Measurements from ENCODE around the gene RFX3.

DNA sequence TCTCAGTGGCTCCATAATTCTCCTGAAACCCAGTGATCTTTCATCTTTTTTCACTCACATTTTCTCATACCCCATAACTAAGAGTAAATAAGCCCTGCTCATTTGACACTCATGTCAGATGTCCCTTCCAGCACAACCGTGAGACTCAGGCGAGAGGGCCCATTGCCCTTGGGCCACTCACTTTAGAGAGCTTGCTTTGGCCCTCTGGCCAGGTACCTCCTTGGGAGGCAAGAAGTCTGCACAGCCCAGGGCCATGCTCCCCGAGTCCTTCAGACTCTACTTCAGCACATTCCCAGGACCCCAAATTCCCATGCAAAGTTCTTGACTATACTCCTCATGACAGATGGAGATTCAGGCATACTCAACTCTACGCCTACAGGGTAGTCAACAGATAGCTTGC lies 33.6 kb downstream of the RFX3 start:
- TF ChIP-seq, protein P1, sequence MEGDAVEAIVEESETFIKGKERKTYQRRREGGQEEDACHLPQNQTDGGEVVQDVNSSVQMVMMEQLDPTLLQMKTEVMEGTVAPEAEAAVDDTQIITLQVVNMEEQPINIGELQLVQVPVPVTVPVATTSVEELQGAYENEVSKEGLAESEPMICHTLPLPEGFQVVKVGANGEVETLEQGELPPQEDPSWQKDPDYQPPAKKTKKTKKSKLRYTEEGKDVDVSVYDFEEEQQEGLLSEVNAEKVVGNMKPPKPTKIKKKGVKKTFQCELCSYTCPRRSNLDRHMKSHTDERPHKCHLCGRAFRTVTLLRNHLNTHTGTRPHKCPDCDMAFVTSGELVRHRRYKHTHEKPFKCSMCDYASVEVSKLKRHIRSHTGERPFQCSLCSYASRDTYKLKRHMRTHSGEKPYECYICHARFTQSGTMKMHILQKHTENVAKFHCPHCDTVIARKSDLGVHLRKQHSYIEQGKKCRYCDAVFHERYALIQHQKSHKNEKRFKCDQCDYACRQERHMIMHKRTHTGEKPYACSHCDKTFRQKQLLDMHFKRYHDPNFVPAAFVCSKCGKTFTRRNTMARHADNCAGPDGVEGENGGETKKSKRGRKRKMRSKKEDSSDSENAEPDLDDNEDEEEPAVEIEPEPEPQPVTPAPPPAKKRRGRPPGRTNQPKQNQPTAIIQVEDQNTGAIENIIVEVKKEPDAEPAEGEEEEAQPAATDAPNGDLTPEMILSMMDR (IDR thresholded peaks at IDR 0.05; ENCODE audit: insufficient read depth, low read depth, low read length) = no peak
- TF ChIP-seq EZH2 (IDR thresholded peaks at IDR 0.05; ENCODE audit: insufficient read depth, low read length) = no peak

Measured in astrocyte (in vitro differentiated cells and primary cell).